Activated naive CD8-positive, alpha-beta T cell treated with anti-CD3 and anti-CD28 coated beads for 36 hours (primary cell): ENCODE measurements around the gene LIME1. TPM values are rescaled to one million over a fixed set of nuclear protein-coding genes. Genes with fewer than 3 reads are reported as not detected.
"Not testable (repeated sequence)": the region's sequence is repeated elsewhere in the genome, so short reads cannot be mapped to it uniquely, and the experiment has no call there.

Source experiments
- DNase-seq: peaks from one replicate; pipeline ENCODE4 v3.0.0; 2021
- H3K27ac Mint-ChIP-seq: one replicate; pipeline ENCODE4 v1.8.0; 2022; ENCODE audit warnings: mild to moderate bottlenecking, moderate library complexity, mixed read lengths
- H3K27me3 Mint-ChIP-seq: one replicate; pipeline ENCODE4 v1.8.0; 2022; ENCODE audit warnings: mild to moderate bottlenecking, mixed read lengths
- H3K36me3 Mint-ChIP-seq: one replicate; pipeline ENCODE4 v1.8.0; 2021; ENCODE audit warnings: mild to moderate bottlenecking, mixed read lengths
- H3K4me1 Mint-ChIP-seq: one replicate; pipeline ENCODE4 v1.8.0; 2021; ENCODE audit warnings: mixed read lengths
- H3K4me3 Mint-ChIP-seq: one replicate; pipeline ENCODE4 v1.8.0; 2022; ENCODE audit warnings: mild to moderate bottlenecking, moderate library complexity, mixed read lengths
- H3K9me3 Mint-ChIP-seq: one replicate; pipeline ENCODE4 v1.8.0; 2022; ENCODE audit warnings: mixed read lengths
- total RNA-seq, 2 experiments: library from RNA; stranded (reverse); gene quantifications; one replicate each; pipeline ENCODE4 v1.2.3, GENCODE V29; 2021

Gene LIME1
- total RNA-seq, 2 experiments from 2014 or later = 9.3 to 12.2 TPM

- H3K27me3 Mint-ChIP-seq = no peaks in the 10 kb centered on the region
- H3K27ac Mint-ChIP-seq = no peak overlapping the region
- H3K4me3 Mint-ChIP-seq = no peak overlapping the region
- H3K36me3 Mint-ChIP-seq = peaks cover 81% of the 10 kb centered on the region
- peaks cover 23% of the 10 kb centered on the region for H3K4me1 Mint-ChIP-seq
- DNase-seq = no peak
- H3K9me3 Mint-ChIP-seq = peaks cover 21% of the 10 kb centered on the region
Observed at GRCh38 chr20:63714858-63715257, 21.6 kb upstream of the LIME1 start.

- H3K27me3 Mint-ChIP-seq = no peaks in the 10 kb centered on the region
- no peak for DNase-seq
- no peak overlapping the region for H3K27ac Mint-ChIP-seq
- peaks cover 18% of the 10 kb centered on the region for H3K4me1 Mint-ChIP-seq
- peaks cover 21% of the 10 kb centered on the region for H3K9me3 Mint-ChIP-seq
- no peak overlapping the region for H3K4me3 Mint-ChIP-seq
- H3K36me3 Mint-ChIP-seq = peaks cover 73% of the 10 kb centered on the region
Observed at GRCh38 chr20:63718996-63719395, 17.5 kb upstream of the LIME1 start.

- peaks cover 12% of the 10 kb centered on the region for H3K9me3 Mint-ChIP-seq
- peaks cover 65% of the 10 kb centered on the region for H3K36me3 Mint-ChIP-seq
- H3K4me1 Mint-ChIP-seq = peaks cover 20% of the 10 kb centered on the region
- H3K27ac Mint-ChIP-seq, DNase-seq, H3K27me3 Mint-ChIP-seq, H3K4me3 Mint-ChIP-seq: not testable (repeated sequence)
Observed at GRCh38 chr20:63722967-63723622, 13.4 kb upstream of the LIME1 start.

- not testable (repeated sequence) for H3K27ac Mint-ChIP-seq, H3K27me3 Mint-ChIP-seq, DNase-seq, H3K4me3 Mint-ChIP-seq
- Mint-ChIP-seq H3K4me1 (peaks cover 37% of the 10 kb centered on the region), H3K36me3 (peaks cover 33% of the 10 kb centered on the region), H3K9me3 (peaks cover 11% of the 10 kb centered on the region)
Observed at GRCh38 chr20:63730189-63730733, 6.2 kb upstream of the LIME1 start.

GRCh38 chr20:63731410-63731809 is 5.1 kb upstream of the LIME1 start:
- no peak overlapping the region for H3K27ac Mint-ChIP-seq
- peaks cover 45% of the 10 kb centered on the region for H3K4me1 Mint-ChIP-seq
- no peak overlapping the region for H3K4me3 Mint-ChIP-seq
- H3K9me3 Mint-ChIP-seq = peaks cover 7% of the 10 kb centered on the region
- H3K36me3 Mint-ChIP-seq = peaks cover 25% of the 10 kb centered on the region
- DNase-seq = no peak
- no peaks in the 10 kb centered on the region for H3K27me3 Mint-ChIP-seq

GRCh38 chr20:63732118-63733095 is 4.1 kb upstream of the LIME1 start:
- DNase-seq = no peak
- H3K4me1 Mint-ChIP-seq = peaks cover 46% of the 10 kb centered on the region
- H3K27me3 Mint-ChIP-seq = no peaks in the 10 kb centered on the region
- peaks cover 18% of the 10 kb centered on the region for H3K36me3 Mint-ChIP-seq
- H3K4me3 Mint-ChIP-seq = no peak overlapping the region
- H3K27ac Mint-ChIP-seq = no peak overlapping the region
- H3K9me3 Mint-ChIP-seq = peaks cover 7% of the 10 kb centered on the region

- peaks cover 40% of the 10 kb centered on the region for H3K4me1 Mint-ChIP-seq
- no peak for DNase-seq
Observed at GRCh38 chr20:63733117-63733516, 3.3 kb upstream of the LIME1 start.

GRCh38 chr20:63733579-63734081 is 2.8 kb upstream of the LIME1 start:
- H3K36me3 Mint-ChIP-seq = peaks cover 9% of the 10 kb centered on the region
- peak overlapping the region; percentile 18 for H3K4me3 Mint-ChIP-seq
- peaks cover 4% of the 10 kb centered on the region for H3K9me3 Mint-ChIP-seq
- no peak overlapping the region for H3K27ac Mint-ChIP-seq
- peaks cover 35% of the 10 kb centered on the region for H3K4me1 Mint-ChIP-seq
- no peaks in the 10 kb centered on the region for H3K27me3 Mint-ChIP-seq
- DNase-seq = no peak

More at GRCh38 chr20:63733117-63733516, 3.3 kb upstream of the LIME1 start:
- Mint-ChIP-seq H3K9me3 (peaks cover 7% of the 10 kb centered on the region), H3K27ac (no peak overlapping the region), H3K36me3 (peaks cover 14% of the 10 kb centered on the region), H3K27me3 (no peaks in the 10 kb centered on the region), H3K4me3 (no peak overlapping the region)

- H3K4me3 Mint-ChIP-seq = peak overlapping the region; percentile 18
- peaks cover 8% of the 10 kb centered on the region for H3K36me3 Mint-ChIP-seq
- peaks cover 3% of the 10 kb centered on the region for H3K9me3 Mint-ChIP-seq
- H3K27me3 Mint-ChIP-seq = no peaks in the 10 kb centered on the region
- H3K27ac Mint-ChIP-seq = peak overlapping the region; percentile 28
- no peak for DNase-seq
- H3K4me1 Mint-ChIP-seq = peaks cover 29% of the 10 kb centered on the region
Observed at GRCh38 chr20:63734111-63734945, 2.1 kb upstream of the LIME1 start.

- H3K36me3 Mint-ChIP-seq = peaks cover 8% of the 10 kb centered on the region
- H3K9me3 Mint-ChIP-seq = no peaks in the 10 kb centered on the region
- H3K4me3 Mint-ChIP-seq = no peak overlapping the region
- H3K27ac Mint-ChIP-seq = no peak overlapping the region
- peaks cover 23% of the 10 kb centered on the region for H3K4me1 Mint-ChIP-seq
- no peaks in the 10 kb centered on the region for H3K27me3 Mint-ChIP-seq
- no peak for DNase-seq
Observed at GRCh38 chr20:63734946-63735858, 1.3 kb upstream of the LIME1 start.

- DNase-seq = peak; percentile 72
- Mint-ChIP-seq H3K36me3 (peaks cover 8% of the 10 kb centered on the region), H3K27ac (peak overlapping the region; percentile 60), H3K27me3 (no peaks in the 10 kb centered on the region), H3K9me3 (no peaks in the 10 kb centered on the region), H3K4me3 (peak overlapping the region; percentile 66), H3K4me1 (peaks cover 23% of the 10 kb centered on the region)
Observed at GRCh38 chr20:63736893-63737694, 630 bp downstream of the LIME1 start.

GRCh38 chr20:63737695-63737944 is 1.2 kb downstream of the LIME1 start:
- Mint-ChIP-seq H3K4me3 (no peak overlapping the region), H3K36me3 (peaks cover 8% of the 10 kb centered on the region), H3K9me3 (no peaks in the 10 kb centered on the region), H3K27me3 (no peaks in the 10 kb centered on the region), H3K27ac (no peak overlapping the region), H3K4me1 (peaks cover 23% of the 10 kb centered on the region)
- no peak for DNase-seq
